T-helper 22 cell (primary cell): ENCODE results near the gene RFTN1.

ENCODE experiments used
- DNase-seq: peaks from one replicate; pipeline ENCODE4 v3.0.0-alpha.2; 2020; ENCODE audit warnings: low read depth

RFTN1 gene

GRCh38 chr3:16528581-16528993 lies 15.1 kb upstream of the RFTN1 start:
- DNase-seq = no peak

- no peak for DNase-seq
Observed at GRCh38 chr3:16528106-16528505, 14.6 kb upstream of the RFTN1 start.

GRCh38 chr3:16524196-16524595 lies 10.7 kb upstream of the RFTN1 start:
- DNase-seq = no peak

GRCh38 chr3:16523778-16524177 lies 10.3 kb upstream of the RFTN1 start:
- no peak for DNase-seq

- no peak for DNase-seq
Observed at GRCh38 chr3:16522834-16523233, 9.3 kb upstream of the RFTN1 start.

- DNase-seq = no peak
Observed at GRCh38 chr3:16520970-16521881, 7.7 kb upstream of the RFTN1 start.

- no peak for DNase-seq
Observed at GRCh38 chr3:16520241-16520969, 6.9 kb upstream of the RFTN1 start.

GRCh38 chr3:16516695-16517481 lies 3.4 kb upstream of the RFTN1 start:
- DNase-seq = no peak

GRCh38 chr3:16515885-16516420 lies 2.5 kb upstream of the RFTN1 start:
- no peak for DNase-seq

- DNase-seq = no peak
Observed at GRCh38 chr3:16514755-16515353, 1.4 kb upstream of the RFTN1 start.

GRCh38 chr3:16514021-16514700 lies 662 bp upstream of the RFTN1 start:
- DNase-seq = no peak

GRCh38 chr3:16512435-16513140 lies 911 bp downstream of the RFTN1 start:
- peak; percentile 19 for DNase-seq

- DNase-seq = peak; percentile 79
Observed at GRCh38 chr3:16511681-16512434, 1.6 kb downstream of the RFTN1 start.

GRCh38 chr3:16510620-16511319 lies 2.7 kb downstream of the RFTN1 start:
- no peak for DNase-seq

GRCh38 chr3:16509721-16510619 lies 3.5 kb downstream of the RFTN1 start:
- DNase-seq = no peak

GRCh38 chr3:16508591-16508995 lies 4.9 kb downstream of the RFTN1 start:
- no peak for DNase-seq

GRCh38 chr3:16508243-16508578 lies 5.3 kb downstream of the RFTN1 start:
- no peak for DNase-seq

- DNase-seq = no peak
Observed at GRCh38 chr3:16507578-16508242, 5.8 kb downstream of the RFTN1 start.
